Transverse colon (tissue), 4 donors: ENCODE data around the gene BAX.

Experiments
- POLR2AphosphoS5 ChIP-seq, 3 donors: sonication (generic); formaldehyde crosslinking; IDR thresholded peaks; one replicate each; pipeline ENCODE4 v1.6.1; 2016; ENCODE audit warnings: antibody characterized with exemption in 3 of 3
- TF ChIP-seq, protein P1 (sequence below), 5 experiments: fragments of 200-600 bp in 3 of 5; fragments of 450-650 bp in 2 of 5; sonication (generic) in 3 of 5; IDR thresholded peaks; 1 replicate in 2 of 5; 2 replicates in 3 of 5; pipeline ENCODE4 v1.5.1; 2016 to 2017; ENCODE audit warnings: antibody characterized with exemption in 5 of 5, inconsistent platforms in 3 of 5, mild to moderate bottlenecking in 2 of 5, moderate library complexity in 1 of 5

DNA sequence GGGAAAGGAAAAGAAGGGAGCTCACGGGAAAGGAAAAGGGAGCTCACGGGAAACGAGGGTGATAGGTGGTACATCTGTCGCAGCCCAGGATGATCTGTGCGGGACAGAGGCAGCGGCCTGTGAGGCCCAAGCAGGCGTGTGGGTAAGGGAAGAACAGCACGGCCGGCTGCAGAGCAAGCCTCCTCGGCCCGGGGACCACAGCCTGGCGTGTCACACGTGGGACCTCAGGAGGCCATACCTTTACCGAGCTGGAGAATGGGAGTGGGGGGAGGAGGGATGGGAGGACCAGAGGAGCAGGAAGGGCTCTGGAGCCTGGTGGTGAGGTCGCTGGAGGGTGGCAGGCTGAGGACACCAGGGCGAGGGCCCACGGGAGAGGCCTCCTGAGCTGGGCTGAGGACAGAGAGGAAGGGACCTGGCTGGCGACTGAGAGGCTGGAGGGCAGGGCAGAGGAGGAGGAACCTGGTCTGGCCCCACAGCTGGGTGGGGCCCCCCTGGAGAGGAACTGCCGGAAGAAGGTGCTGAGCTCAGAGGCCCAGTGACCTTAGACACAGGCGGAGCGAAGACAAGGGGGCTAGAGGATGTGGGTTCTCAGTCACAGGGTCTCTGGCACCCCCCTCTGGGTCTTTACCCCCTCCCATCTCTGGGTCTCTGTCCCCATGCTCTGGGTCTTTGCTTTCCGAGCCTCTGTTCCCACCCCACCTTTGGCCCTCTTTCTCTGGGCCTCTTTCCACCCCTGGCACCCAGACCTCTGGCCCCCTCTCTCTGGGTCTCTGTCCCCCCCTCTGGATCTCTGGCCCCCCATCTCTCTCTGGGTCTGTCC, 7.6 kb downstream of the BAX start:
- TF ChIP-seq, protein P1, sequence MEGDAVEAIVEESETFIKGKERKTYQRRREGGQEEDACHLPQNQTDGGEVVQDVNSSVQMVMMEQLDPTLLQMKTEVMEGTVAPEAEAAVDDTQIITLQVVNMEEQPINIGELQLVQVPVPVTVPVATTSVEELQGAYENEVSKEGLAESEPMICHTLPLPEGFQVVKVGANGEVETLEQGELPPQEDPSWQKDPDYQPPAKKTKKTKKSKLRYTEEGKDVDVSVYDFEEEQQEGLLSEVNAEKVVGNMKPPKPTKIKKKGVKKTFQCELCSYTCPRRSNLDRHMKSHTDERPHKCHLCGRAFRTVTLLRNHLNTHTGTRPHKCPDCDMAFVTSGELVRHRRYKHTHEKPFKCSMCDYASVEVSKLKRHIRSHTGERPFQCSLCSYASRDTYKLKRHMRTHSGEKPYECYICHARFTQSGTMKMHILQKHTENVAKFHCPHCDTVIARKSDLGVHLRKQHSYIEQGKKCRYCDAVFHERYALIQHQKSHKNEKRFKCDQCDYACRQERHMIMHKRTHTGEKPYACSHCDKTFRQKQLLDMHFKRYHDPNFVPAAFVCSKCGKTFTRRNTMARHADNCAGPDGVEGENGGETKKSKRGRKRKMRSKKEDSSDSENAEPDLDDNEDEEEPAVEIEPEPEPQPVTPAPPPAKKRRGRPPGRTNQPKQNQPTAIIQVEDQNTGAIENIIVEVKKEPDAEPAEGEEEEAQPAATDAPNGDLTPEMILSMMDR (IDR thresholded peaks at IDR 0.05): no peak
- TF ChIP-seq POLR2AphosphoS5 (IDR thresholded peaks at IDR 0.05): peak; percentile 82 to 96 (median 93)
